RWPE2 (cell line): ENCODE data around the gene FAM168B.

Experiments used
- ATAC-seq: fragments of 200-7000 bp; cut with Tn5 transposase; 3 replicates; pipeline ENCODE4 v1.9.1; 2021; ENCODE audit warnings: low read depth
- DNase-seq: peaks from one replicate; pipeline ENCODE4 v3.0.0-alpha.2; 2020; ENCODE audit warnings: low spot score
- H3K27ac ChIP-seq: fragments of 450-650 bp; 2 replicates; pipeline ENCODE4 v1.5.1; 2017; ENCODE audit warnings: mild to moderate bottlenecking; ENCODE audit not compliant: poor library complexity, severe bottlenecking
- H3K27me3 ChIP-seq: fragments of 250-450 bp; sonication (Bioruptor Pico); 2 replicates; pipeline ENCODE4 v1.5.1; 2021; ENCODE audit warnings: mild to moderate bottlenecking, moderate library complexity; ENCODE audit not compliant: insufficient read depth, poor library complexity, severe bottlenecking
- H3K36me3 ChIP-seq: fragments of 250-450 bp; sonication (Bioruptor Pico); 2 replicates; pipeline ENCODE4 v1.5.1; 2020; ENCODE audit warnings: low read depth, mild to moderate bottlenecking, moderate library complexity
- H3K4me1 ChIP-seq: fragments of 250-450 bp; sonication (Bioruptor Pico); 2 replicates; pipeline ENCODE4 v1.5.1; 2021; ENCODE audit warnings: mild to moderate bottlenecking, moderate library complexity; ENCODE audit not compliant: insufficient read depth, poor library complexity, severe bottlenecking
- H3K4me3 ChIP-seq: fragments of 250-450 bp; sonication (Bioruptor Pico); 2 replicates; pipeline ENCODE4 v1.5.1; 2021; ENCODE audit warnings: mild to moderate bottlenecking, moderate library complexity; ENCODE audit not compliant: severe bottlenecking
- H3K9me3 ChIP-seq: fragments of 250-450 bp; sonication (Bioruptor Pico); 2 replicates; pipeline ENCODE4 v1.5.1; 2021; ENCODE audit warnings: mild to moderate bottlenecking, moderate library complexity; ENCODE audit not compliant: severe bottlenecking
- TF ChIP-seq, protein P1 (sequence below): fragments of 450-650 bp; IDR thresholded peaks from one replicate; pipeline ENCODE4 v1.5.1; 2017; ENCODE audit warnings: mild to moderate bottlenecking, moderate library complexity; ENCODE audit not compliant: poor library complexity, severe bottlenecking

FAM168B gene

DNA sequence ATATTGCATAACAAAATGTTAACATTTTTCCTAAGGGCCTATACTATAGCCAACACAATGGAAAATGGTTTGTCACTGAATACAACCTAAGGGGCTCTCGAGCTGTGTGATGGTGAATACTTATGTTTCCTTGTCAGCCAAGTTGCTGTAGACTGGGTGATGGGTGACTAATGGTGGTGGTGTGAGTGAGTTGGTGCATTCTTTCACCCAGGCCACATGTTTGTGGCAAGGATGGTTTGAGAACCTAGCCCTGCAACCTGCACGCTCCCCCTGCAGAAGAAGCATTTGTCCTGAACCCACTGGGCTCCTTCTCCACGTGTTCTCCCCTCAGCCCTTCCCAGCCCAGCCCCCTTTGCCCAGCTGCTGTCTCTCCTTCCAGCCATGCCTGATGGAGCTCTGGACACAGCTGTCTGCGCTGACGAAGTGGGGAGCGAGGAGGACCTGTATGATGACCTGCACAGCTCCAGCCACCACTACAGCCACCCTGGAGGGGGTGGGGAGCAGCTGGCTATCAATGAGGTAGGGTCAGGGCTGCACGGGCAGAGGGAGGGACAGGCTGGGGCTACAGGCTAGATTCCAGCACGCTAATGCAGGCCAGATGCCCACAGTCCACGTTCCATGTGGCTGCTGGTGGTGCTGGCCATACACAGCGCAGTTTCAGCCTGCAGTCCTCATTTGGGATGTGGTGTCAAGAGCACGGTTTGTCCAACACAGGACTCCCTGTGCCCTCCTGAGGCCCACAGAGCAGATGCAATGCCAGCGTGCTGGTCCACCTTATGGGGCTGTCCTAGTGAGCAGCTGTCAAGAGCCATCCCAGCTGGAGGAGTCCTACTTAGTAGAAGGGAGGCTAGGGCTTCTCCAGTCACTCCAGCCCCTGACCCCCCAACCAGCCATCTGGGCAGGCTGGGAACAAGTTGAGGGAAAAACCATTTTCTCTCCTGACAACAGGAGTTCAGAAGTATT lies 65.4 kb downstream of the FAM168B start:
- no peaks in the 10 kb centered on the region for H3K9me3 ChIP-seq
- H3K27ac ChIP-seq: no peak overlapping the region
- no peaks in the 10 kb centered on the region for H3K36me3 ChIP-seq
- no peak for ATAC-seq
- TF ChIP-seq, protein P1, sequence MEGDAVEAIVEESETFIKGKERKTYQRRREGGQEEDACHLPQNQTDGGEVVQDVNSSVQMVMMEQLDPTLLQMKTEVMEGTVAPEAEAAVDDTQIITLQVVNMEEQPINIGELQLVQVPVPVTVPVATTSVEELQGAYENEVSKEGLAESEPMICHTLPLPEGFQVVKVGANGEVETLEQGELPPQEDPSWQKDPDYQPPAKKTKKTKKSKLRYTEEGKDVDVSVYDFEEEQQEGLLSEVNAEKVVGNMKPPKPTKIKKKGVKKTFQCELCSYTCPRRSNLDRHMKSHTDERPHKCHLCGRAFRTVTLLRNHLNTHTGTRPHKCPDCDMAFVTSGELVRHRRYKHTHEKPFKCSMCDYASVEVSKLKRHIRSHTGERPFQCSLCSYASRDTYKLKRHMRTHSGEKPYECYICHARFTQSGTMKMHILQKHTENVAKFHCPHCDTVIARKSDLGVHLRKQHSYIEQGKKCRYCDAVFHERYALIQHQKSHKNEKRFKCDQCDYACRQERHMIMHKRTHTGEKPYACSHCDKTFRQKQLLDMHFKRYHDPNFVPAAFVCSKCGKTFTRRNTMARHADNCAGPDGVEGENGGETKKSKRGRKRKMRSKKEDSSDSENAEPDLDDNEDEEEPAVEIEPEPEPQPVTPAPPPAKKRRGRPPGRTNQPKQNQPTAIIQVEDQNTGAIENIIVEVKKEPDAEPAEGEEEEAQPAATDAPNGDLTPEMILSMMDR: no peak
- DNase-seq: no peak
- H3K4me1 ChIP-seq: peaks cover 10% of the 10 kb centered on the region
- H3K4me3 ChIP-seq: no peak overlapping the region
- no peaks in the 10 kb centered on the region for H3K27me3 ChIP-seq

DNA sequence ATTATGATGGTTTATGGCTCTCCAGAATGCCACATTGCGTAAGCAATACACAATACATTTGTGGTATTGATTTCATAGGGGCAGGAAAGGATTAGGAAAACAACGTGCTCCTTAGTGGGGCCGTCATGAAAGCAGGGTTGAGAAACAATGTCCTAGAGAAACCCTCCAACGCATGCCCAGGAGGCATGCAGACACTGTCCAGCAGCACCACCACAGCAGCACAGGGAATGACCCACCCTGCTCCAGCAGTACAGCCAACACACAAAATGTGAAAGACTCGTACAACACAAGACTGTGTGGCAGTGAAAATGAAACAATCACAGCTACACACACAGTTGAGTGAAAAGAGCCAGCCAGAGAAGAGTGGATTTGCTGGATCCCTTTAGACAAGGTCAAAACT lies 66.3 kb downstream of the FAM168B start:
- H3K9me3 ChIP-seq: no peaks in the 10 kb centered on the region
- peaks cover 17% of the 10 kb centered on the region for H3K4me1 ChIP-seq
- no peaks in the 10 kb centered on the region for H3K27me3 ChIP-seq
- ATAC-seq (no peak), DNase-seq (no peak)
- no peaks in the 10 kb centered on the region for H3K36me3 ChIP-seq
- TF ChIP-seq, protein P1: no peak
- H3K27ac ChIP-seq: no peak overlapping the region
- no peak overlapping the region for H3K4me3 ChIP-seq

DNA sequence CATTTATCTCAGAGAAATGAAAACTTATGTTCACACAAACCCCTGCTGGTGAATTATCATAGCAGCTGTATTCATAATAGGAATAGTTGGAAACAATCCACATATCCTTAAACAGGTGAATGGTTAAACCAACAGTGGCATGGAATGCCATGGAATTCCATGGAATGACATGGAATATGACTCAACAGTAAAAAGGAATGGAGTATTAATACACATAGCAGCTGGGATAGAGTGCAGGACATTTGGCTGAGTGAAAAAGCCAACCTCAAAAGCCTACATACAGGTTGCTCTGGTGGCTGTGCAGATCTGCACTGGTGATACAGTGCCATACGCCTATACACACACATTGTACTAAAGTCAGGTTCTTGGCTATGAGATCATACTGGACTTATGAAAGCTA lies 69.5 kb downstream of the FAM168B start:
- no peaks in the 10 kb centered on the region for H3K27me3 ChIP-seq
- no peak for DNase-seq
- no peaks in the 10 kb centered on the region for H3K36me3 ChIP-seq
- no peaks in the 10 kb centered on the region for H3K9me3 ChIP-seq
- TF ChIP-seq, protein P1: peak; percentile 7
- H3K4me3 ChIP-seq: no peak overlapping the region
- H3K4me1 ChIP-seq: peaks cover 19% of the 10 kb centered on the region
- peak; percentile 57; the same call in 2 of the 3 replicates for ATAC-seq
- peak overlapping the region; percentile 59 for H3K27ac ChIP-seq

DNA sequence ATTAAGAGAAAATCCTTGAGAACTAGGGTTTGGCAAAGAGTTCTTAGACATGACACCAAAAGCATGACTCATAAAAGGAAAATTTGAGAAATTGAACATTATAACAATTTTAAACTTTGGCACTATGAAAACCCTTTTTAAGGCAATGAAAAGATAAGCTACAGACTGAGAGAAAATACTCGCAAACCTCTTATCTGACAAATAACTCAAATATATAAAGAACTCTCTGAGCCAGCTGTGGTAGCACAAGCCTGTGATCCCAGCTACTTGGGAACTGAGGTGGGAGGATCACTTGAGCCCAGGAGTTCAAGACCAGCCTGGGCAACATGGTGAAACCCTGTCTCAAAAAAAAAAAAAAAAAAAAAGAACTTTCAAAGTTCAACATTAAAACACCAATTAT lies 70.5 kb downstream of the FAM168B start:
- H3K4me3 ChIP-seq: no peak overlapping the region
- DNase-seq (no peak), ATAC-seq (no peak)
- H3K27me3 ChIP-seq: no peaks in the 10 kb centered on the region
- H3K27ac ChIP-seq: peak overlapping the region; percentile 59
- TF ChIP-seq, protein P1: no peak
- no peaks in the 10 kb centered on the region for H3K36me3 ChIP-seq
- H3K4me1 ChIP-seq: peaks cover 29% of the 10 kb centered on the region
- no peaks in the 10 kb centered on the region for H3K9me3 ChIP-seq
